GM19035 (cell line): ENCODE data around the gene C19orf67.

Experiments used
- ATAC-seq: cut with Tn5 transposase; IDR thresholded peaks from one replicate; pipeline ENCODE4 v1.9.1; 2021; ENCODE audit not compliant: unreplicated experiment

C19orf67 gene

DNA sequence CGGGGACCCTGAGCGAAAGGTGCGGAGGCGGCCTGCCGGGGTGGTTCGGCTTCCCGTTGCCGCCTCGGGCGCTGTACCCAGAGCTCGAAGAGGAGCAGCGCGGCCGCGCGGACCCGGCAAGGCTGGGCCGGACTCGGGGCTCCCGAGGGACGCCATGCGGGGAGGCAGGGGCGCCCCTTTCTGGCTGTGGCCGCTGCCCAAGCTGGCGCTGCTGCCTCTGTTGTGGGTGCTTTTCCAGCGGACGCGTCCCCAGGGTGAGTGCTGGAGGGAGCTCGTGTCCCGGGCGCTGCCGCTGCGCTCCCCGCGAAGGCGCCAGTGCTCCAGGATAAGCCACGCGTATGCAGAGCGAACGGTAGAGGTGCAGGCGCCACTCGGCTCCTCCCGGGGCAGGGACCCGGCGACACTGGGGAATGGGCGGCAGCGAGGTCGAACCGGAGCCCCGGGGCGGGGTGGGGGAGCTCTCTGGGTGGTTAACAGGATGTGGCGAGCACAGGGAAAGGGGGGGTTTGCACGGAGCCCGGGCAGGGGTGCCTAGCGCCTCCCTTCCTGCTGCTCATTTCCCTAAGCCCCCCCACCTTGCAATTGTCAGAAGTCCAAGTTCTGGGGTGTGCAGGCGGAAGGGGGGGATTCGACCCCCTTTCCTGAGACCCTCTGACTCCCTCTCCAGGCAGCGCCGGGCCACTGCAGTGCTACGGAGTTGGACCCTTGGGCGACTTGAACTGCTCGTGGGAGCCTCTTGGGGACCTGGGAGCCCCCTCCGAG is 53.7 kb downstream of the C19orf67 start, which contains the start of gene IL27RA:
TSS of gene IL27RA (plus strand) at position 44 of the 762 bp plus-strand sequence. CDS start at position 155, 111 bp downstream.
- no peak for ATAC-seq
